GM19438 (cell line): ENCODE results near the gene TRIM36.

Experiments used
- ATAC-seq: cut with Tn5 transposase; IDR thresholded peaks from one replicate; pipeline ENCODE4 v1.9.1; 2021; ENCODE audit warnings: low read depth; ENCODE audit not compliant: unreplicated experiment

TRIM36 gene

GRCh38 chr5:115168829-115169486, 750 bp downstream of the TRIM36 start:
- peak; percentile 20 for ATAC-seq

GRCh38 chr5:115166744-115167393, 2.8 kb downstream of the TRIM36 start:
- ATAC-seq, result no peak

- no peak for ATAC-seq
Measured at GRCh38 chr5:115165790-115166189, 3.9 kb downstream of the TRIM36 start.

- ATAC-seq, result no peak
Measured at GRCh38 chr5:115160975-115161475, 8.7 kb downstream of the TRIM36 start.

GRCh38 chr5:115151208-115151805, 18.4 kb downstream of the TRIM36 start:
- ATAC-seq, result no peak

- ATAC-seq, result no peak
Measured at GRCh38 chr5:115150512-115150911, 19.2 kb downstream of the TRIM36 start.

GRCh38 chr5:115147052-115147451, 22.7 kb downstream of the TRIM36 start:
- no peak for ATAC-seq

GRCh38 chr5:115136294-115136693, 33.4 kb downstream of the TRIM36 start:
- no peak for ATAC-seq

- no peak for ATAC-seq
Measured at GRCh38 chr5:115132465-115132864, 37.2 kb downstream of the TRIM36 start.

GRCh38 chr5:115126303-115126702, 43.4 kb downstream of the TRIM36 start:
- ATAC-seq, result no peak

GRCh38 chr5:115124741-115125140, 45.0 kb downstream of the TRIM36 start:
- ATAC-seq, result no peak

GRCh38 chr5:115116001-115116400, 53.7 kb downstream of the TRIM36 start:
- no peak for ATAC-seq

GRCh38 chr5:115109840-115110239, 59.9 kb downstream of the TRIM36 start:
- ATAC-seq, result no peak

GRCh38 chr5:115109356-115109755, 60.4 kb downstream of the TRIM36 start:
- ATAC-seq, result no peak

GRCh38 chr5:115100319-115100955, 69.3 kb downstream of the TRIM36 start:
- no peak for ATAC-seq

GRCh38 chr5:115098041-115098702, 71.5 kb downstream of the TRIM36 start:
- ATAC-seq, result peak; percentile 88

- no peak for ATAC-seq
Measured at GRCh38 chr5:115097236-115097635, 72.5 kb downstream of the TRIM36 start.

GRCh38 chr5:115096034-115096769, 73.5 kb downstream of the TRIM36 start:
- ATAC-seq, result no peak

GRCh38 chr5:115087951-115088350, 81.8 kb downstream of the TRIM36 start:
- ATAC-seq, result no peak

GRCh38 chr5:115086473-115086872, 83.2 kb downstream of the TRIM36 start:
- ATAC-seq, result no peak
